ENCODE data around the gene MIF. TPM values are rescaled to one million over a fixed set of nuclear protein-coding genes. Genes with fewer than 3 reads are reported as not detected.
"Not testable (repeated sequence)": the region's sequence is repeated elsewhere in the genome, so short reads cannot be mapped to it uniquely, and the experiment has no call there.

The MIF gene
- total and polyA plus RNA-seq, 4 donors: 108 to 1,047 (median 303) TPM

- not testable (repeated sequence) for DNase-seq (ENCODE audit: low spot score); H3K36me3 ChIP-seq (ENCODE audit: control insufficient read depth in 4 of 4, insufficient read depth in 3 of 4, low read depth in 1 of 4, low read length in 3 of 4); H3K27me3 ChIP-seq (ENCODE audit: control insufficient read depth in 4 of 4, insufficient read depth in 4 of 4, low read length in 3 of 4); H3K4me3 ChIP-seq (ENCODE audit: low read depth in 1 of 3, low read length in 3 of 3); H3K27ac ChIP-seq (ENCODE audit: low read depth in 1 of 2, low read length in 2 of 2); H3K9ac ChIP-seq (ENCODE audit: low read depth in 1 of 2, low read length in 2 of 2); H3K9me3 ChIP-seq (ENCODE audit: control insufficient read depth in 4 of 4, low read length in 3 of 4)
- peaks cover 2 to 10% (median 6%) of the 10 kb centered on the region in 4 donors for H3K4me1 ChIP-seq (ENCODE audit: control insufficient read depth in 4 of 4, insufficient read depth in 4 of 4, low read length in 3 of 4)
- 91% methylated on average over 4 of the region's 4 CpGs for WGBS
Measured at GRCh38 chr22:23900227-23900626, 6.0 kb downstream of the MIF start.

- Histone ChIP-seq H3K27me3 (ENCODE audit: control insufficient read depth in 4 of 4, insufficient read depth in 4 of 4, low read length in 3 of 4) (no peaks in the 10 kb centered on the region), H3K27ac (ENCODE audit: low read depth in 1 of 2, low read length in 2 of 2) (no peak overlapping the region), H3K4me1 (ENCODE audit: control insufficient read depth in 4 of 4, insufficient read depth in 4 of 4, low read length in 3 of 4) (no peaks in the 10 kb centered on the region), H3K9me3 (ENCODE audit: control insufficient read depth in 4 of 4, low read length in 3 of 4) (no peaks in the 10 kb centered on the region), H3K36me3 (ENCODE audit: control insufficient read depth in 4 of 4, insufficient read depth in 3 of 4, low read depth in 1 of 4, low read length in 3 of 4) (peaks cover 0 to 6% (median 5%) of the 10 kb centered on the region in 4 donors), H3K4me3 (ENCODE audit: low read depth in 1 of 3, low read length in 3 of 3) (no peak overlapping the region), H3K9ac (ENCODE audit: low read depth in 1 of 2, low read length in 2 of 2) (no peak overlapping the region)
- 87% methylated on average over 4 of the region's 4 CpGs for WGBS
- TF ChIP-seq FOXA2 (IDR thresholded peaks at IDR 0.05) (no peak), SP1 (IDR thresholded peaks at IDR 0.05) (no peak), ZBTB33 (IDR thresholded peaks at IDR 0.05) (no peak), REST (IDR thresholded peaks at IDR 0.05) (no peak), FOXA1 (IDR thresholded peaks at IDR 0.05) (no peak), HNF4A (conservative IDR thresholded peaks at IDR 0.05) (no peak), RAD21 (IDR thresholded peaks at IDR 0.05) (no peak), HNF4G (IDR thresholded peaks at IDR 0.05) (no peak), YY1 (IDR thresholded peaks at IDR 0.05) (no peak), GABPA (IDR thresholded peaks at IDR 0.05 in 1 of 2, conservative IDR thresholded peaks at IDR 0.05 in 1 of 2) (no peak), MAX (IDR thresholded peaks at IDR 0.05) (no peak), CTCF (IDR thresholded peaks at IDR 0.05; ENCODE audit: low read depth, low read length, missing input control) (no peak), TAF1 (conservative IDR thresholded peaks at IDR 0.05) (no peak)
- DNase-seq (ENCODE audit: low spot score): no peak
Measured at GRCh38 chr22:23901600-23901999, 7.4 kb downstream of the MIF start.

Measured in liver (tissue), 9 donors.